Peyer's patch (tissue), 4 donors: ENCODE data around the gene RBM19.

Experiments used
- POLR2A ChIP-seq, 2 donors: fragments of 450-650 bp; IDR thresholded peaks; one replicate each; pipeline ENCODE4 v1.5.1; 2017; ENCODE audit warnings: antibody characterized with exemption in 2 of 2, mild to moderate bottlenecking in 2 of 2, moderate library complexity in 2 of 2
- TF ChIP-seq, protein P1 (sequence below), 6 experiments: fragments of 450-650 bp in 4 of 6; fragments of 200-600 bp in 2 of 6; sonication (generic) in 1 of 6; IDR thresholded peaks; one replicate each; pipeline ENCODE4 v1.5.1; 2017 to 2019; ENCODE audit warnings: antibody characterized with exemption in 6 of 6, mild to moderate bottlenecking in 3 of 6, moderate library complexity in 1 of 6

DNA sequence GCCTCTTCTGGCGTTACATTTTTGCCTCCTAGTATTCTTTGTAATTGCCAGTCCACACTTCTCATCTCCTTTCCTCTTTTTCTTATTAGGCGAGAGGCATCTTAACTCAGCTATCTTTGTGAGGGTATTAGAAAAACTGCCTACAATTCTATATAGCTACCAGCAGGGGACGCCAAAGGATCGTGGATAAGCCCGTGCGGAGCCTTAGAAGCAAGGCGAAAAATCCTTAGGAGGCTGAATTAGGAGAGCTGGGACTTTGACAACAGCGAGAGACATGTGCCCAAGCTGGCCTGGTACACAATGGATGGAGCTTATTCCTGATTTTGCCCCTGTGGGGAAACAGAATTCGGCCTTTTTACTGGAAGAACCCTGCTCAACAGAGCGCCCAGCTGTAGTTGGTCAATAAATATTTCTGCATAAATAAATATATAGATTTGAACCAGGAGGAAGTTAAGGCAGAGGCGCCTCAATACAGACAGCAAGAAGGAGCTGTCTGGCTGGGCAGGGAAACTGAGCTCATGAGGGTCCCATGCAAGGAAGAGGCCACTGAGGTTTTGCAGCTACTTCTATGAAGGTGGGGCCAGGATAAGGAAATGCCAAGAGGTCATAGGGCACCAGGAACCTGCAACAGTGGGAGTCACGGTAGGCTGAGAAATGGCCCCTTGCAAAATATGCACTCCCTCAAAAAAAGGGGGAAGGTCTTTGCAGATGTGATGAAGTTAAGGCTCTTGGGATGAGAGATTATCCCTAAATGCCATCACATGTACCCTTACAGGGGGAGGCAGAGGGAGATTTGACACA lies 14.6 kb upstream of the RBM19 start:
- TF ChIP-seq, protein P1, sequence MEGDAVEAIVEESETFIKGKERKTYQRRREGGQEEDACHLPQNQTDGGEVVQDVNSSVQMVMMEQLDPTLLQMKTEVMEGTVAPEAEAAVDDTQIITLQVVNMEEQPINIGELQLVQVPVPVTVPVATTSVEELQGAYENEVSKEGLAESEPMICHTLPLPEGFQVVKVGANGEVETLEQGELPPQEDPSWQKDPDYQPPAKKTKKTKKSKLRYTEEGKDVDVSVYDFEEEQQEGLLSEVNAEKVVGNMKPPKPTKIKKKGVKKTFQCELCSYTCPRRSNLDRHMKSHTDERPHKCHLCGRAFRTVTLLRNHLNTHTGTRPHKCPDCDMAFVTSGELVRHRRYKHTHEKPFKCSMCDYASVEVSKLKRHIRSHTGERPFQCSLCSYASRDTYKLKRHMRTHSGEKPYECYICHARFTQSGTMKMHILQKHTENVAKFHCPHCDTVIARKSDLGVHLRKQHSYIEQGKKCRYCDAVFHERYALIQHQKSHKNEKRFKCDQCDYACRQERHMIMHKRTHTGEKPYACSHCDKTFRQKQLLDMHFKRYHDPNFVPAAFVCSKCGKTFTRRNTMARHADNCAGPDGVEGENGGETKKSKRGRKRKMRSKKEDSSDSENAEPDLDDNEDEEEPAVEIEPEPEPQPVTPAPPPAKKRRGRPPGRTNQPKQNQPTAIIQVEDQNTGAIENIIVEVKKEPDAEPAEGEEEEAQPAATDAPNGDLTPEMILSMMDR (IDR thresholded peaks at IDR 0.05), result peak in 5 of 6 experiments; percentile 65 to 97 (median 94)
- no peak for TF ChIP-seq POLR2A (IDR thresholded peaks at IDR 0.05)
